ENCODE data around the gene MTHFR.
"Not testable (repeated sequence)": the region's sequence is repeated elsewhere in the genome, so short reads cannot be mapped to it uniquely, and the experiment has no call there.

Gene MTHFR

DNA sequence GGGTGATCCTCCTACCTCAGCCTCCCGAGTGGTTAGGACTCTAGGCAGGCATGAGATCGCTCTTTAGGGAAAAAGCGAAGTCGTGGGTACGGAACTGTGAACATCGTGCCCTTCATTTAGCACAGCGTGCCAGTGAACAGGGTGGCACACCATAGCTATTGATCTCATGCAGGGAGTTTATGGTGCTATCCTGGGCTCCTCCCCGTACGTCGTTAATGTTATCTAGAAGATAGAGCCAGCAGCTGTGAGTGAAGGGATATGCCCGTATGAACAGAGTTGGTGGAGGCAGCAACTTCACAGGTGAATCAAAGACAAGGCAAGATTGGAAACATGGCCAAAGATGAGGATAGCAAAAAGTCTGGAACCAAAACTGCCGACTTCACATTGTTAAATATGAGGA lies 11.4 kb upstream of the MTHFR start:
- TF ChIP-seq, protein P1, sequence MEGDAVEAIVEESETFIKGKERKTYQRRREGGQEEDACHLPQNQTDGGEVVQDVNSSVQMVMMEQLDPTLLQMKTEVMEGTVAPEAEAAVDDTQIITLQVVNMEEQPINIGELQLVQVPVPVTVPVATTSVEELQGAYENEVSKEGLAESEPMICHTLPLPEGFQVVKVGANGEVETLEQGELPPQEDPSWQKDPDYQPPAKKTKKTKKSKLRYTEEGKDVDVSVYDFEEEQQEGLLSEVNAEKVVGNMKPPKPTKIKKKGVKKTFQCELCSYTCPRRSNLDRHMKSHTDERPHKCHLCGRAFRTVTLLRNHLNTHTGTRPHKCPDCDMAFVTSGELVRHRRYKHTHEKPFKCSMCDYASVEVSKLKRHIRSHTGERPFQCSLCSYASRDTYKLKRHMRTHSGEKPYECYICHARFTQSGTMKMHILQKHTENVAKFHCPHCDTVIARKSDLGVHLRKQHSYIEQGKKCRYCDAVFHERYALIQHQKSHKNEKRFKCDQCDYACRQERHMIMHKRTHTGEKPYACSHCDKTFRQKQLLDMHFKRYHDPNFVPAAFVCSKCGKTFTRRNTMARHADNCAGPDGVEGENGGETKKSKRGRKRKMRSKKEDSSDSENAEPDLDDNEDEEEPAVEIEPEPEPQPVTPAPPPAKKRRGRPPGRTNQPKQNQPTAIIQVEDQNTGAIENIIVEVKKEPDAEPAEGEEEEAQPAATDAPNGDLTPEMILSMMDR (IDR thresholded peaks at IDR 0.05; ENCODE audit: borderline replicate concordance, insufficient read depth, low read depth, low read length), result no peak
- no peak overlapping the region for H3K4me3 ChIP-seq (ENCODE audit: low read depth, low read length)

DNA sequence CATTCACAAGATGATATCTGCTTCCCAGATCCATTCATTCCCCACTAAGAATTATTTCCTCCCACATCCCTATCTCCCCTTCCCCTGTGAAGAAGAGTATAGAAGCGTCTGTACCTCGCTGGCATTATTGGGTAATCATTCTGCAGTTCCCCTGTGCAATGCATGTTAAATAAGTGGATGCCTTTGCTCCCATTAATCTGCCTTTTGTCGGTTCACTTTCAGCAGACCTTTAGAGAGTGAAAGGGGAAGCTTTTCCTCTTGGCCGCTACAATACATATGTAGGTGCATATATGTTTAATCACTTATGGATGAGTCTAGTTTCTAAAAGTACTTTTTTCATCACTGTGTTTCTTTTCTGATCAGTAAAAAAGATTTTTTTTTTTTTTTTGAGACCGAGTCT lies 7.3 kb upstream of the MTHFR start:
- no peak overlapping the region for H3K4me3 ChIP-seq (ENCODE audit: low read depth, low read length)
- TF ChIP-seq, protein P1 (IDR thresholded peaks at IDR 0.05; ENCODE audit: borderline replicate concordance, insufficient read depth, low read depth, low read length), result no peak

GRCh38 chr1:11807133-11807532 lies 1.4 kb upstream of the MTHFR start:
- H3K4me3 ChIP-seq (ENCODE audit: low read depth, low read length), result peak overlapping the region; percentile 93
- TF ChIP-seq, protein P1 (IDR thresholded peaks at IDR 0.05; ENCODE audit: borderline replicate concordance, insufficient read depth, low read depth, low read length), result no peak

GRCh38 chr1:11806307-11806936 lies 658 bp upstream of the MTHFR start:
- TF ChIP-seq, protein P1 (IDR thresholded peaks at IDR 0.05; ENCODE audit: borderline replicate concordance, insufficient read depth, low read depth, low read length), result no peak
- peak overlapping the region; percentile 93 for H3K4me3 ChIP-seq (ENCODE audit: low read depth, low read length)

DNA sequence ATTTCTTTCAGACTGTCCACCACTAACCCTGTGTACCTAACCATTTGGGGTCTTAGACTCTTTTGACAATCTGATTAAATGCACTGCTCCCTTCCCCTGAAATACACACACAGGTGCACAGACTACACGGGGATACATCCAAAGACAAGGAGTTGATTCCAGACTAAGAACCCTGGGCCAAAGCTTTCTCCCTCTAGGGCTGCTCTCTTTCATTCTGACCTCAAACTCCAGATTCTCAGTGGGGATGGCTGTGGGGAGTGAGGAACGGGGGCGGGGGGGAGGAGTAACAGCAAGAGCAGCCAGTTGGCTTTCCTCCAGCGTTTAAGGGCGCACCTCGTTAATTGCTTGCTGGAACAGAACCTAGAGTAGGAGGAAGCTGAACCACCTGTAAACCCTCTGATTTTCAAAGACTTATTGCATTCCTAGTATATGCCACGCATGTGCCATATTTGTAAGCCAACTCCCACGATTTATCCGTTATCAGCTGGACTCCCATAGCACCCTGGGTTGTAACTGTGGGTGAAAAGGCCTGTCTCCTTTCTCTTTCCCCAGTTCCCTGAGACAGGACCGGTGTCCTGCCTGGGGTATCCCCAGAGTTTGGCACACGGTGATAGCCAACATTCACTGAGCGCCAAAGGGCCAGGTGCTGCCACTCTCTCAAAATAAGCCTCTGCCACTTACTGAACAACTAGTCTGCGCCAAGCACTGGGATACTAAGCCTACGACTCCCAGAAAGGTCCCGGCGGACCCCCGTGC lies 920 bp downstream of the MTHFR start:
- TF ChIP-seq, protein P1 (IDR thresholded peaks at IDR 0.05; ENCODE audit: borderline replicate concordance, insufficient read depth, low read depth, low read length), result no peak
- peak overlapping the region; percentile 93 for H3K4me3 ChIP-seq (ENCODE audit: low read depth, low read length)

GRCh38 chr1:11803924-11804665 lies 1.7 kb downstream of the MTHFR start:
- H3K4me3 ChIP-seq (ENCODE audit: low read depth, low read length), result not testable (repeated sequence)

- TF ChIP-seq, protein P1 (IDR thresholded peaks at IDR 0.05; ENCODE audit: borderline replicate concordance, insufficient read depth, low read depth, low read length), result no peak
- H3K4me3 ChIP-seq (ENCODE audit: low read depth, low read length), result peak overlapping the region; percentile 45
Observed at GRCh38 chr1:11802973-11803885, 2.5 kb downstream of the MTHFR start.
